DOHH2 (cell line): ENCODE data around the gene SOD3.

Source experiments
- H3F3A ChIP-seq: fragments of 200-600 bp; sonication (generic), shearing (Covaris generic); 2 replicates; pipeline ENCODE4 v1.6.0; 2016; ENCODE audit warnings: antibody characterized with exemption, mild to moderate bottlenecking; ENCODE audit not compliant: control insufficient read depth, insufficient read depth
- H3K27ac ChIP-seq: fragments of 200-600 bp; sonication (generic); 2 replicates; pipeline ENCODE4 v1.5.1; 2014; ENCODE audit warnings: low read depth, mild to moderate bottlenecking, low read length, moderate library complexity
- H3K27me3 ChIP-seq: fragments of 200-600 bp; sonication (generic); 2 replicates; pipeline ENCODE4 v1.6.1; 2014; ENCODE audit warnings: mild to moderate bottlenecking, low read length, mixed read lengths; ENCODE audit not compliant: control insufficient read depth
- H3K36me3 ChIP-seq: fragments of 200-600 bp; sonication (generic); 2 replicates; pipeline ENCODE4 v1.6.1; 2014; ENCODE audit warnings: mild to moderate bottlenecking, low read length, moderate library complexity, mixed read lengths; ENCODE audit not compliant: control insufficient read depth
- H3K4me1 ChIP-seq: fragments of 200-600 bp; sonication (generic); 2 replicates; pipeline ENCODE4 v1.6.1; 2014; ENCODE audit warnings: mild to moderate bottlenecking, low read length, mixed read lengths; ENCODE audit not compliant: control insufficient read depth
- H3K4me2 ChIP-seq: fragments of 200-600 bp; sonication (generic); 2 replicates; pipeline ENCODE4 v1.6.0; 2014; ENCODE audit warnings: mild to moderate bottlenecking, low read length, moderate library complexity
- H3K4me3 ChIP-seq: fragments of 200-600 bp; sonication (generic); 2 replicates; pipeline ENCODE4 v1.5.1; 2014; ENCODE audit warnings: mild to moderate bottlenecking, low read length, mixed read lengths
- H3K79me2 ChIP-seq: fragments of 200-600 bp; sonication (generic); 2 replicates; pipeline ENCODE4 v1.6.1; 2014; ENCODE audit warnings: mild to moderate bottlenecking, low read length, mixed read lengths; ENCODE audit not compliant: control insufficient read depth
- H3K9me2 ChIP-seq: fragments of 200-600 bp; sonication (generic); replicated peaks from 2 replicates; pipeline ENCODE4 v1.6.1; 2014; ENCODE audit warnings: mild to moderate bottlenecking, low read length, mixed read lengths; ENCODE audit not compliant: control insufficient read depth
- H3K9me3 ChIP-seq: fragments of 200-600 bp; sonication (generic); 2 replicates; pipeline ENCODE4 v1.6.1; 2014; ENCODE audit warnings: antibody characterized with exemption, low read length, mixed read lengths; ENCODE audit not compliant: control insufficient read depth, insufficient read depth
- H4K20me1 ChIP-seq: fragments of 200-600 bp; sonication (generic); 2 replicates; pipeline ENCODE4 v1.6.0; 2014; ENCODE audit warnings: low read depth, mild to moderate bottlenecking, antibody characterized with exemption, low read length, moderate library complexity; ENCODE audit not compliant: control insufficient read depth, insufficient read depth
- EZH2phosphoT487 ChIP-seq: fragments of 200-600 bp; sonication (generic); IDR thresholded peaks from 2 replicates; pipeline ENCODE4 v1.6.1; 2017; ENCODE audit warnings: borderline replicate concordance, mild to moderate bottlenecking, antibody characterized with exemption, low read length, moderate library complexity, mixed read lengths
- TF ChIP-seq, protein P1 (sequence below): fragments of 200-600 bp; sonication (generic); IDR thresholded peaks from one replicate; pipeline ENCODE4 v1.5.1; 2014; ENCODE audit warnings: antibody characterized with exemption, mild to moderate bottlenecking, low read depth, low read length; ENCODE audit not compliant: poor library complexity, severe bottlenecking

Gene SOD3, protein sequence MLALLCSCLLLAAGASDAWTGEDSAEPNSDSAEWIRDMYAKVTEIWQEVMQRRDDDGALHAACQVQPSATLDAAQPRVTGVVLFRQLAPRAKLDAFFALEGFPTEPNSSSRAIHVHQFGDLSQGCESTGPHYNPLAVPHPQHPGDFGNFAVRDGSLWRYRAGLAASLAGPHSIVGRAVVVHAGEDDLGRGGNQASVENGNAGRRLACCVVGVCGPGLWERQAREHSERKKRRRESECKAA

DNA sequence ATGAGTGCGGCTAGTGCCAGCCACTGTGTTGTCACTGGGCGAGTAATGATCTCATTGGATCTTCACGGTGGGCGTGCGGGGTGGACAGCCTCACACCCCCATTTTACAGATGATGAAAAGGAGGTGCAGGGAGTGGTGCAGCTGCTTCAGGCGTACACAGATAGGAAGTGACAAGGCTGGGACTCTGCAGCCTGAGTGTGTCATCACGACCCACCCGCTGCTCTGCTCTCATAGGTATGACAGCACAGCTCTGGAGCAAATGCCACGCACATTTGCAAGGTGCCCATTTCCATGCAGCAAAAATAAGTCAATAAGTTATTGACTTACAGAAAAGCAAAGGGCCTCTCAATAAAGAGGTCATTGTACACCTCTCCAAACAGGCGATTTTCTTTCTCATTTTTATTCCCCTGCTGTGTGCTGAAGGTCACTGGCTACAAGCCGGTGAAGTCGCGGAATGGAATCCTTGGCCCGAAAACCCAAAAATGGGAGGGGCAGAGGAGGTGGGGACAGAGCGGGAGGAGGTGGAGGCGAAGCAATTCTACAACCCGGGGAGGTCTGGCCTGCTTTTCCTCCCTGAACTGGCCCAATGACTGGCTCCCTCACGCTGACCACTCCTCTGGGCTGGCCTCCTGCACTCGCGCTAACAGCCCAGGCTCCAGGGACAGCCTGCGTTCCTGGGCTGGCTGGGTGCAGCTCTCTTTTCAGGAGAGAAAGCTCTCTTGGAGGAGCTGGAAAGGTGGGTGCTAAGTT lies at the start of gene SOD3:
Gene SOD3 (plus strand): TSS at position 658 of the 750 bp plus-strand sequence. CDS start 3,949 bp downstream, outside the sequence.
- Histone ChIP-seq H3K9me2 (no peaks in the 10 kb centered on the region), H3K4me2 (no peak within 1 kb of the TSS), H3K4me3 (no peak within 1 kb of the TSS), H3K27ac (no peak within 1 kb of the TSS), H4K20me1 (no peaks in the 10 kb centered on the region), H3K36me3 (no peaks in the 10 kb centered on the region), H3K4me1 (no peaks in the 10 kb centered on the region), H3K79me2 (no peaks in the 10 kb centered on the region), H3F3A (no peaks in the 10 kb centered on the region), H3K27me3 (no peaks in the 10 kb centered on the region), H3K9me3 (no peaks in the 10 kb centered on the region)
- TF ChIP-seq, protein P1, sequence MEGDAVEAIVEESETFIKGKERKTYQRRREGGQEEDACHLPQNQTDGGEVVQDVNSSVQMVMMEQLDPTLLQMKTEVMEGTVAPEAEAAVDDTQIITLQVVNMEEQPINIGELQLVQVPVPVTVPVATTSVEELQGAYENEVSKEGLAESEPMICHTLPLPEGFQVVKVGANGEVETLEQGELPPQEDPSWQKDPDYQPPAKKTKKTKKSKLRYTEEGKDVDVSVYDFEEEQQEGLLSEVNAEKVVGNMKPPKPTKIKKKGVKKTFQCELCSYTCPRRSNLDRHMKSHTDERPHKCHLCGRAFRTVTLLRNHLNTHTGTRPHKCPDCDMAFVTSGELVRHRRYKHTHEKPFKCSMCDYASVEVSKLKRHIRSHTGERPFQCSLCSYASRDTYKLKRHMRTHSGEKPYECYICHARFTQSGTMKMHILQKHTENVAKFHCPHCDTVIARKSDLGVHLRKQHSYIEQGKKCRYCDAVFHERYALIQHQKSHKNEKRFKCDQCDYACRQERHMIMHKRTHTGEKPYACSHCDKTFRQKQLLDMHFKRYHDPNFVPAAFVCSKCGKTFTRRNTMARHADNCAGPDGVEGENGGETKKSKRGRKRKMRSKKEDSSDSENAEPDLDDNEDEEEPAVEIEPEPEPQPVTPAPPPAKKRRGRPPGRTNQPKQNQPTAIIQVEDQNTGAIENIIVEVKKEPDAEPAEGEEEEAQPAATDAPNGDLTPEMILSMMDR, result no peak
- no peak for TF ChIP-seq EZH2phosphoT487

DNA sequence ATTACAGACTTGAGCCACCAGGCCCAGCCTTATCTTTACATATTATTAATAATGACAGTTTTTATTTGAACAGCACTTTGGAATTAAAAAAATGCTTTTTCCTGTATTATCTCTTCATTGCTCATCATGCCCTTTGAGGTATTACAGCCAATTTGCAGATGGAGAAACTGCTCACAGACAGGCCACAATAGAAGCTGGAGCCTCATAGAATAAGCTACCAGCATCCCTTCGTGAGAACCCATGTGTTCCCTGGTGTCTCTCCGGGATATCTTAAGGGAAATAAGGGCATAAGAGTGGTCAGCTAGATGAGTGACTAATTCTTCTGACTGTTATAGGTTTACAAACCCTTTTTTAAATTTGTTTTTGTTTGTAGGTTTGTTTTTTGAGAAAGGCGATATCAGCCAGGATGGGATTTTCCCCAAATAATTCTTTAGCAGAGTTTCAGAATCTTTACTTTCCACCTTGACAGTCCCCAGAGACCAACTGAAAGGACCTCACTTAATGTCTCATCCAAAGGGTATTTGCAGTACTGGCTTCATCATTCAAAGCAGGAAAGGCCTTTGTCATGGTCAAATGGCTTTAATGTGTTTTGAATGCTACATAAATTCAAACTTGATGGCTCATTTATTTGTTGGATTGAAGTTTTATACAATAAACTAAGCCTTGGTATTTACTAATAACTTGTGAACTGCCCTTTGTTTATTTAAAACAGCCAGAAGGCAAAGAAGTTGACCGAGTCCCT lies 48.0 kb upstream of the SOD3 start:
- H3F3A ChIP-seq, result no peaks in the 10 kb centered on the region
- no peaks in the 10 kb centered on the region for H3K9me3 ChIP-seq
- no peaks in the 10 kb centered on the region for H3K4me1 ChIP-seq
- H3K27me3 ChIP-seq, result no peaks in the 10 kb centered on the region
- no peak for TF ChIP-seq EZH2phosphoT487
- TF ChIP-seq, protein P1, result no peak
- no peak overlapping the region for H3K27ac ChIP-seq
- H3K4me3 ChIP-seq, result no peak overlapping the region
- no peaks in the 10 kb centered on the region for H3K9me2 ChIP-seq
- no peaks in the 10 kb centered on the region for H3K36me3 ChIP-seq
- H3K4me2 ChIP-seq, result no peak overlapping the region
- H4K20me1 ChIP-seq, result no peaks in the 10 kb centered on the region
- H3K79me2 ChIP-seq, result no peaks in the 10 kb centered on the region

DNA sequence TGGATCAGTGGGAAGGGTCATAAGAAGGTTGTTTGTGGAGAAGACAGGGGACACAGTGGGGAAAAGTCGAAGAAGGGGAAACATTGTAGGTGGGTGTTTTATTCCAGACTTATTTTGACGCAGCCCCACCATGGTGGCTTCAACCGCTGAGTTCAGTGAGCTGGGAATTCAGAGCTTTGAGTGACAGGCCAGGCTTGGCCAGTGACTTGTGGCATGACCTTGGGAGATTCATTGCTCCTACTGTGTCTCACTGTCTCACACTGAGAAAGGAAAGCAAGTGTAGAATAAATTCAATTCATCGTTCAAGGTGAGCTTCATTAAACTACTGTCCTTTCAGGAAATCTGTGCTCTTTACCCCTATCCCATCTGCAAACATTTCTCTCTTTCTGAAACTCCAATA lies 47.4 kb upstream of the SOD3 start:
- Histone ChIP-seq H3F3A (no peaks in the 10 kb centered on the region), H3K4me3 (no peak overlapping the region), H3K27ac (no peak overlapping the region), H3K36me3 (no peaks in the 10 kb centered on the region), H4K20me1 (no peaks in the 10 kb centered on the region), H3K79me2 (no peaks in the 10 kb centered on the region), H3K4me1 (no peaks in the 10 kb centered on the region), H3K4me2 (no peak overlapping the region), H3K27me3 (no peaks in the 10 kb centered on the region), H3K9me2 (no peaks in the 10 kb centered on the region), H3K9me3 (no peaks in the 10 kb centered on the region)
- TF ChIP-seq, protein P1, result no peak
- TF ChIP-seq EZH2phosphoT487, result no peak
